Fibroblast of mammary gland (primary cell): ENCODE data around the gene CPT1A.
A peak's percentile ranks its signal among the peaks of the same experiment; 100 is the strongest.

Experiments
- DNase-seq: peaks from one replicate; pipeline ENCODE4 v3.0.0-alpha.2; 2010; ENCODE audit warnings: low read depth
- H3K4me3 ChIP-seq: 2 replicates; pipeline ENCODE4 v1.5.1; 2011; ENCODE audit warnings: low read depth, mild to moderate bottlenecking, low read length, moderate library complexity; ENCODE audit not compliant: control insufficient read depth
- TF ChIP-seq, protein P1 (sequence below): conservative IDR thresholded peaks from 2 replicates; pipeline ENCODE4 v1.5.1; 2011; ENCODE audit warnings: low read depth, low read length, inconsistent platforms; ENCODE audit not compliant: control insufficient read depth, insufficient read depth

The CPT1A gene

GRCh38 chr11:68838572-68838964 is 3.1 kb downstream of the CPT1A start:
- DNase-seq: peak; percentile 30
- TF ChIP-seq, protein P1, sequence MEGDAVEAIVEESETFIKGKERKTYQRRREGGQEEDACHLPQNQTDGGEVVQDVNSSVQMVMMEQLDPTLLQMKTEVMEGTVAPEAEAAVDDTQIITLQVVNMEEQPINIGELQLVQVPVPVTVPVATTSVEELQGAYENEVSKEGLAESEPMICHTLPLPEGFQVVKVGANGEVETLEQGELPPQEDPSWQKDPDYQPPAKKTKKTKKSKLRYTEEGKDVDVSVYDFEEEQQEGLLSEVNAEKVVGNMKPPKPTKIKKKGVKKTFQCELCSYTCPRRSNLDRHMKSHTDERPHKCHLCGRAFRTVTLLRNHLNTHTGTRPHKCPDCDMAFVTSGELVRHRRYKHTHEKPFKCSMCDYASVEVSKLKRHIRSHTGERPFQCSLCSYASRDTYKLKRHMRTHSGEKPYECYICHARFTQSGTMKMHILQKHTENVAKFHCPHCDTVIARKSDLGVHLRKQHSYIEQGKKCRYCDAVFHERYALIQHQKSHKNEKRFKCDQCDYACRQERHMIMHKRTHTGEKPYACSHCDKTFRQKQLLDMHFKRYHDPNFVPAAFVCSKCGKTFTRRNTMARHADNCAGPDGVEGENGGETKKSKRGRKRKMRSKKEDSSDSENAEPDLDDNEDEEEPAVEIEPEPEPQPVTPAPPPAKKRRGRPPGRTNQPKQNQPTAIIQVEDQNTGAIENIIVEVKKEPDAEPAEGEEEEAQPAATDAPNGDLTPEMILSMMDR: no peak
- H3K4me3 ChIP-seq: peak overlapping the region; percentile 45

- no peak for DNase-seq
- no peak overlapping the region for H3K4me3 ChIP-seq
- TF ChIP-seq, protein P1: no peak
Observed at GRCh38 chr11:68837583-68838571, 3.8 kb downstream of the CPT1A start.

DNA sequence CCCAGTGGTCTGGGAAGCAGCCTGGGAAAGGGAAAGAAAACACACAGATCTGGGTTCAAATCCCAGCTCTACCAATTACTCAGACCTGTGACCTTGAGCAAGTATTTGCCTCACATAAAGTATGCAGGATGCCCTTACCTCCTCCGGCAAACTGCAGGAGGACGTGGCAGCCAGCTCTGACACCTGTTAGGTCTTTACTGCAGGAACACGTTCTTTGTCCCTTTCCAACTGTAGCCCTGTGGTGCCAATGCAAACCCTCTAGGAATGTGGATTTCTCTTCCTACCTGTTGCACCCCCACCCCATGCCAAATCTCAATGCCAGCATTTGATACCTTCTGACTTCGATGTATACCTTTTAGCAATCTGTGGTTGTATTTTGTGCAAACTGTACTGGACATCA is 6.0 kb downstream of the CPT1A start:
- TF ChIP-seq, protein P1: no peak
- DNase-seq: no peak

DNA sequence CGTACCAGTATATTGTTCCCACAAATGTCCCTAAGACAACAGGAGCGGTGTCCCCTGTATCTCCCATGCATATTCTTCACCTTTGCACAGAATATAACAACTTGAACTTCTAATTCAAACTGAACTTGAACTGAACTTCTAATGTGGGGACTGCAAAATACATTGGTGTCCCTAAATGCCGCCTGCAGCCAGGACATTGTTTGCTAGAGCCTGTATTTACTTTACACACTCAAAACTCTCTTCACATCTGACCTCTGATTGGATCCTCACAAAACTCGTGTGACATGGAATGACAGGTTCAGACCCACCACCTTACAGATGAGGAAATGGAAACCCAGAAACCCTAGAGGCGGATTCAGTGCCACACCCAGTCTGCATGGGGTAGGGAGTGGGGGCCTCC is 6.4 kb downstream of the CPT1A start:
- H3K4me3 ChIP-seq: no peak overlapping the region
- TF ChIP-seq, protein P1: no peak
- DNase-seq: no peak

More for the DNA sequence above, 6.0 kb downstream of the CPT1A start:
- H3K4me3 ChIP-seq: no peak overlapping the region

DNA sequence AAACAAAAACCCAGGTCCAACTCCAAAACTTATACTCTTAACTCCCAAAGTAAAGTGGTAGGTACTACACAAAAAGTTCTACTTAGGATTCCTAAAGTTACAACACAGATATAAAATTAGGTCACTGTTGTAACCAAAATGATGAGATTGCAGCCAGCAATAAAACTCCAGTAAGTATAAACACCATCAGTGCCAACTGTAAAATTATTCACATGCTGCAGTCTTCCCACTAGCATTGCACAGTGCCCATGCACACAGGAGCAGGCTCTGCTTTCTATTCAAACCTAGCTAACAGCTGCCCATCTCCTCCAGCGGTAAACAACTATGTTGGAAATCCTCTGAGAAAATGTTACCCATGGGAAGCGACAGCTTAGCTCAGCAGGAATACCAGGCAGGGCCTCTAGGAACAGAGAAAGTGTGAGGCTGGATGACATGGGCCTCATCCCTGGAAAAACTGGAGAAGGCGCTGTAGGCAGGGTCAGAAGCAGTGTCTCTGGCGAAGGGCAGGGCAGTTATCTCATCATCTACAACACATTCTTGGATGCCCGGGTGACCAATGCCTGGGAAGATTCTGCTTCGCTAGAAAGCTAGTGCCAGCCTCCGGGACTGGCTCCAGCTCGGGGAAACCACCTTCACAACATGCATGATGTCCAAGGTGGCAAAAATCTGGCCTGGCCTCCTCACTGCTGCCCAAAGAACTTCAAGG is 9.1 kb downstream of the CPT1A start:
- H3K4me3 ChIP-seq: no peak overlapping the region
- no peak for DNase-seq
- TF ChIP-seq, protein P1: no peak

DNA sequence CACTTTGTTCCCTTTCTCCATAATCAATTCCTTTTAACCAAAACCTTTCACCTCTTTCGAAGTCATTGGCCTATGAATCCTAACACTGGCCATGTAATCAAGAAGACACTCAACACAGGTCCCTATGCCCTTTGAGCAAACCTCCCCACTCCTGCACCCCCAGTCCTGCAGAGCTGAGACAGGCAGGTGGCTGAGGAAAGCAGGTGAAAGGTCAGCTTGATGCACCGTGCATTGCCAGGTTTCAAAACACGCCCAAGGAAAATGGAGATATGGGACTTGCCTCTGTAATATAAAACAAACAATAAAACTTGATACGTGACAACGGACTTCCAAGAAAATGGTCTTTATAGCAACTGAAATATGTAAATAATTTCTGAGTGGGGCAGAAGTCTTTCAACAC is 10.6 kb downstream of the CPT1A start:
- H3K4me3 ChIP-seq: no peak overlapping the region
- TF ChIP-seq, protein P1: no peak
- DNase-seq: no peak
